ENCODE data around the gene GMCL2.

DNA sequence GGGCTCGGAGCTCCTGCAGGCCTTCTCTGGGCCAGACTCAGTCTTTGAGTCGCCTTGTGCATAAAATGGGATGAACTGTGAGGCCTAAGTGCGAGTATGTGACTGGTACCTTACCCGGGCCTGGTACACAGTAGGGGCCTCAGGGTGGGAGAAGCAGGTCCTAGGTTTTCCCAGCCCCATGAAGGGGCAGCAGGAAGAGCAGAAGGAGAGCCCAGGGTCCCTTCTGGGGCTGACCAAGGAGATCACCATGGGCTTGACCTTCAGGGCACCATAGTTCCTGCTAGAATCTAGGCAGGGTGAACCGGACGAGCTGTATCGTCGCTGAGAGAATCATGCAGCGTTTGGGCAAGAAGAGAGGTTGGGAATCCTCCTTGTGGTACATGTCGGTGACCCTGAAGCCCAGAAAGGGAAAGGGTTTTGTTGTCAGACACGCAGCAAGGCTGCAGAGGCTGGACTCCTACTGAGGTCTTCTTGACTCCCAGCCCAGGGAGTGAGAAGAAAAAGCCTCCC, 45.8 kb upstream of the GMCL2 start:
- TF ChIP-seq FOXA1 (IDR thresholded peaks at IDR 0.05) (no peak), RXRA (IDR thresholded peaks at IDR 0.05) (no peak), GABPA (IDR thresholded peaks at IDR 0.05 in 1 of 2, conservative IDR thresholded peaks at IDR 0.05 in 1 of 2) (no peak), REST (IDR thresholded peaks at IDR 0.05) (no peak), TAF1 (conservative IDR thresholded peaks at IDR 0.05) (no peak), MAX (IDR thresholded peaks at IDR 0.05) (no peak), SP1 (IDR thresholded peaks at IDR 0.05) (no peak), FOXA2 (IDR thresholded peaks at IDR 0.05) (no peak)
- TF ChIP-seq, protein P1, sequence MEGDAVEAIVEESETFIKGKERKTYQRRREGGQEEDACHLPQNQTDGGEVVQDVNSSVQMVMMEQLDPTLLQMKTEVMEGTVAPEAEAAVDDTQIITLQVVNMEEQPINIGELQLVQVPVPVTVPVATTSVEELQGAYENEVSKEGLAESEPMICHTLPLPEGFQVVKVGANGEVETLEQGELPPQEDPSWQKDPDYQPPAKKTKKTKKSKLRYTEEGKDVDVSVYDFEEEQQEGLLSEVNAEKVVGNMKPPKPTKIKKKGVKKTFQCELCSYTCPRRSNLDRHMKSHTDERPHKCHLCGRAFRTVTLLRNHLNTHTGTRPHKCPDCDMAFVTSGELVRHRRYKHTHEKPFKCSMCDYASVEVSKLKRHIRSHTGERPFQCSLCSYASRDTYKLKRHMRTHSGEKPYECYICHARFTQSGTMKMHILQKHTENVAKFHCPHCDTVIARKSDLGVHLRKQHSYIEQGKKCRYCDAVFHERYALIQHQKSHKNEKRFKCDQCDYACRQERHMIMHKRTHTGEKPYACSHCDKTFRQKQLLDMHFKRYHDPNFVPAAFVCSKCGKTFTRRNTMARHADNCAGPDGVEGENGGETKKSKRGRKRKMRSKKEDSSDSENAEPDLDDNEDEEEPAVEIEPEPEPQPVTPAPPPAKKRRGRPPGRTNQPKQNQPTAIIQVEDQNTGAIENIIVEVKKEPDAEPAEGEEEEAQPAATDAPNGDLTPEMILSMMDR (IDR thresholded peaks at IDR 0.05; ENCODE audit: low read depth, low read length, missing input control), result no peak

All from liver (tissue), 3 donors.